Panc1 (cell line): ENCODE measurements around the gene LRRC1.

ENCODE experiments used
- CTCF ChIP-seq: fragments of 450-650 bp; IDR thresholded peaks from 2 replicates; pipeline ENCODE4 v1.5.1; 2017; ENCODE audit warnings: mild to moderate bottlenecking
- POLR2AphosphoS5 ChIP-seq: IDR thresholded peaks from 2 replicates; pipeline ENCODE4 v1.6.1; 2012; ENCODE audit warnings: mild to moderate bottlenecking, low read depth, low read length, moderate library complexity
- SIN3A ChIP-seq: IDR thresholded peaks from 2 replicates; pipeline ENCODE4 v1.6.1; 2012; ENCODE audit warnings: low read depth, mild to moderate bottlenecking, low read length, moderate library complexity, borderline replicate concordance; ENCODE audit not compliant: insufficient read depth
- TF ChIP-seq, protein P1 (sequence below), 2 experiments: IDR thresholded peaks; 2 replicates each; pipeline ENCODE4 v1.6.1; 2011 to 2012; ENCODE audit warnings: low read depth in 2 of 2, control low read depth in 1 of 2, low read length in 1 of 2, mild to moderate bottlenecking in 1 of 2, moderate library complexity in 1 of 2; ENCODE audit not compliant: insufficient read depth in 1 of 2

GRCh38 chr6:53794720-53795339, at the start of gene LRRC1:
- no peak for TF ChIP-seq CTCF
- TF ChIP-seq, protein P1, sequence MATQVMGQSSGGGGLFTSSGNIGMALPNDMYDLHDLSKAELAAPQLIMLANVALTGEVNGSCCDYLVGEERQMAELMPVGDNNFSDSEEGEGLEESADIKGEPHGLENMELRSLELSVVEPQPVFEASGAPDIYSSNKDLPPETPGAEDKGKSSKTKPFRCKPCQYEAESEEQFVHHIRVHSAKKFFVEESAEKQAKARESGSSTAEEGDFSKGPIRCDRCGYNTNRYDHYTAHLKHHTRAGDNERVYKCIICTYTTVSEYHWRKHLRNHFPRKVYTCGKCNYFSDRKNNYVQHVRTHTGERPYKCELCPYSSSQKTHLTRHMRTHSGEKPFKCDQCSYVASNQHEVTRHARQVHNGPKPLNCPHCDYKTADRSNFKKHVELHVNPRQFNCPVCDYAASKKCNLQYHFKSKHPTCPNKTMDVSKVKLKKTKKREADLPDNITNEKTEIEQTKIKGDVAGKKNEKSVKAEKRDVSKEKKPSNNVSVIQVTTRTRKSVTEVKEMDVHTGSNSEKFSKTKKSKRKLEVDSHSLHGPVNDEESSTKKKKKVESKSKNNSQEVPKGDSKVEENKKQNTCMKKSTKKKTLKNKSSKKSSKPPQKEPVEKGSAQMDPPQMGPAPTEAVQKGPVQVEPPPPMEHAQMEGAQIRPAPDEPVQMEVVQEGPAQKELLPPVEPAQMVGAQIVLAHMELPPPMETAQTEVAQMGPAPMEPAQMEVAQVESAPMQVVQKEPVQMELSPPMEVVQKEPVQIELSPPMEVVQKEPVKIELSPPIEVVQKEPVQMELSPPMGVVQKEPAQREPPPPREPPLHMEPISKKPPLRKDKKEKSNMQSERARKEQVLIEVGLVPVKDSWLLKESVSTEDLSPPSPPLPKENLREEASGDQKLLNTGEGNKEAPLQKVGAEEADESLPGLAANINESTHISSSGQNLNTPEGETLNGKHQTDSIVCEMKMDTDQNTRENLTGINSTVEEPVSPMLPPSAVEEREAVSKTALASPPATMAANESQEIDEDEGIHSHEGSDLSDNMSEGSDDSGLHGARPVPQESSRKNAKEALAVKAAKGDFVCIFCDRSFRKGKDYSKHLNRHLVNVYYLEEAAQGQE (IDR thresholded peaks at IDR 0.05; ENCODE audit: insufficient read depth in 1 of 2, low read depth in 2 of 2, low read length in 1 of 2): no peak
- peak; percentile 92 for TF ChIP-seq POLR2AphosphoS5
- 0 out of 2 replicates have a peak, but pooled peaks have one; percentile 58 for TF ChIP-seq SIN3A
